ENCODE results near the gene UBE2R2.

DNA sequence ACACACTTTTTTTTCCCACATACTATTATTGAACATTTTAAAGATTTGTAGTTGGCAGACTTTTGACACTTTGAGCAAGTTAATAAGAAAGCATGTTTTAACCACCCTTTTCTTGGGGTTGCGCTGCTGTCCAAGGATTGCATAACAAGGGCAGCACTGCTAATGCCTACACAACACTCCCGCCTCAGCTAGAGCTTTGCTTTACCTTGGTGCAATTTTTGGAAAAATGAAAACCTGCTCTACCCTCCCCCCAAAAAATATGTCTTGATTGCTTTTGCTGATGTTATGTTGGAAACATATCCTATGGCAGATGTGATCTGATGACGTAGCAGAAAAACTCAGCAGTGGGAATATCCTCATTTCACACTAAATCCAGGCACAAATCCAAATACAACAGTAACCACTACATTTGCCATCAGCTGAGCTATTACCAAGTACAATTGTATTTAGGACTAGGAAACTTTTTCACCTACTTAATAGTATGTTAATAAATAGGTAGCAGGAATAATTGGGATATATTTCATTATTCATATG is 51.5 kb downstream of the UBE2R2 start:
- TF ChIP-seq, protein P1, sequence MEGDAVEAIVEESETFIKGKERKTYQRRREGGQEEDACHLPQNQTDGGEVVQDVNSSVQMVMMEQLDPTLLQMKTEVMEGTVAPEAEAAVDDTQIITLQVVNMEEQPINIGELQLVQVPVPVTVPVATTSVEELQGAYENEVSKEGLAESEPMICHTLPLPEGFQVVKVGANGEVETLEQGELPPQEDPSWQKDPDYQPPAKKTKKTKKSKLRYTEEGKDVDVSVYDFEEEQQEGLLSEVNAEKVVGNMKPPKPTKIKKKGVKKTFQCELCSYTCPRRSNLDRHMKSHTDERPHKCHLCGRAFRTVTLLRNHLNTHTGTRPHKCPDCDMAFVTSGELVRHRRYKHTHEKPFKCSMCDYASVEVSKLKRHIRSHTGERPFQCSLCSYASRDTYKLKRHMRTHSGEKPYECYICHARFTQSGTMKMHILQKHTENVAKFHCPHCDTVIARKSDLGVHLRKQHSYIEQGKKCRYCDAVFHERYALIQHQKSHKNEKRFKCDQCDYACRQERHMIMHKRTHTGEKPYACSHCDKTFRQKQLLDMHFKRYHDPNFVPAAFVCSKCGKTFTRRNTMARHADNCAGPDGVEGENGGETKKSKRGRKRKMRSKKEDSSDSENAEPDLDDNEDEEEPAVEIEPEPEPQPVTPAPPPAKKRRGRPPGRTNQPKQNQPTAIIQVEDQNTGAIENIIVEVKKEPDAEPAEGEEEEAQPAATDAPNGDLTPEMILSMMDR (IDR thresholded peaks at IDR 0.05) = no peak
- no peak for TF ChIP-seq POLR2AphosphoS5 (IDR thresholded peaks at IDR 0.05)

All from upper lobe of left lung (tissue), 4 donors.